HepG2 (cell line): ENCODE data around the gene PTS. TPM values are rescaled to one million over a fixed set of nuclear protein-coding genes. Genes with fewer than 3 reads are reported as not detected.
A peak's percentile ranks its signal among the peaks of the same experiment; 100 is the strongest.
"Not testable (repeated sequence)": the region's sequence is repeated elsewhere in the genome, so short reads cannot be mapped to it uniquely, and the experiment has no call there.

Experiments
- ATAC-seq: fragments of 200-7000 bp; cut with Tn5 transposase; 3 replicates; pipeline ENCODE4 v1.9.1; 2020; ENCODE audit warnings: mild to moderate bottlenecking, moderate library complexity
- BruUV-seq: library from RNA; stranded (reverse); fragments of 400-500 nt; replicated peaks from 2 replicates; lab custom pipeline; 2021; lab: Mats Ljungman, UMichigan
- CTCF ChIA-PET: fragments of 300-600 bp; formaldehyde crosslinking; extraction: SDS; loops from one replicate; lab custom pipeline; 2021; ENCODE audit warnings: low total read pairs, inconsistent platforms, low intra/inter-chr PET ratio; lab: Yijun Ruan, JAX
- POLR2A ChIA-PET: fragments of 350-600 bp; sonication (Branson Sonifier 250); formaldehyde crosslinking; loops from one replicate; lab custom pipeline; 2020; ENCODE audit warnings: antibody characterized with exemption, inconsistent platforms; lab: Yijun Ruan, JAX
- DNase-seq: peaks from one replicate; pipeline ENCODE4 v3.0.0-alpha.2; 2015; ENCODE audit warnings: low spot score
- FAIRE-seq: peaks from 3 replicates; lab custom pipeline; 2011; peaks lifted over from hg19 to GRCh38; lab: Jason Lieb, UNC
- H2AFZ ChIP-seq: one replicate; pipeline ENCODE4 v1.6.1; 2011; ENCODE audit warnings: low read length, inconsistent platforms
- H3K27ac ChIP-seq: fragments of 300-600 bp; 3 replicates; pipeline ENCODE4 v1.8.0; 2011; ENCODE audit warnings: mixed run types, mild to moderate bottlenecking, mixed read lengths, low read length, inconsistent platforms; ENCODE audit not compliant: insufficient read depth; ENCODE audit errors: extremely low read length
- H3K27me3 ChIP-seq, 2 experiments: fragments of 200-600 bp in 1 of 2; 2 replicates in 1 of 2; 3 replicates in 1 of 2; pipeline versions ENCODE4 v1.6.0 to v1.8.0; 2011; ENCODE audit warnings: low read length in 2 of 2, mild to moderate bottlenecking in 2 of 2, moderate library complexity in 2 of 2, inconsistent platforms in 1 of 2; ENCODE audit not compliant: insufficient read depth in 2 of 2, control insufficient read depth in 1 of 2
- H3K36me3 ChIP-seq, 2 experiments: fragments of 200-600 bp in 1 of 2; replicated peaks in 1 of 2; 2 replicates in 1 of 2; 3 replicates in 1 of 2; pipeline versions ENCODE4 v1.5.1 to v1.8.0; 2011; ENCODE audit warnings: low read length in 2 of 2, inconsistent platforms in 1 of 2; ENCODE audit not compliant: insufficient read depth in 2 of 2, control insufficient read depth in 1 of 2
- H3K4me1 ChIP-seq: 2 replicates; pipeline ENCODE4 v1.5.1; 2012; ENCODE audit warnings: low read length, inconsistent platforms; ENCODE audit not compliant: insufficient read depth
- H3K4me2 ChIP-seq: 2 replicates; pipeline ENCODE4 v1.6.0; 2011; ENCODE audit warnings: low read depth, low read length, inconsistent platforms
- H3K4me3 ChIP-seq, 3 experiments: fragments of 200-600 bp in 1 of 3; sonication (generic), shearing (Covaris generic) in 1 of 3; replicated peaks in 1 of 3; 2 replicates each; pipeline ENCODE4 v1.5.1; 2011 to 2016; ENCODE audit warnings: low read length in 3 of 3, inconsistent platforms in 2 of 3, low read depth in 2 of 3, mild to moderate bottlenecking in 2 of 3, control low read depth in 1 of 3, mixed read lengths in 1 of 3; ENCODE audit not compliant: insufficient read depth in 1 of 3
- H3K79me2 ChIP-seq: one replicate; pipeline ENCODE4 v1.6.1; 2011; ENCODE audit warnings: low read length, inconsistent platforms; ENCODE audit not compliant: insufficient read depth
- H3K9ac ChIP-seq: 2 replicates; pipeline ENCODE4 v1.6.0; 2011; ENCODE audit warnings: mild to moderate bottlenecking, low read depth, low read length, inconsistent platforms; ENCODE audit not compliant: insufficient read depth
- H3K9me3 ChIP-seq: 2 replicates; pipeline ENCODE4 v1.5.1; 2012; ENCODE audit warnings: mild to moderate bottlenecking, low read length
- H4K20me1 ChIP-seq: 2 replicates; pipeline ENCODE4 v1.6.0; 2011; ENCODE audit warnings: inconsistent platforms, mild to moderate bottlenecking, low read length, moderate library complexity; ENCODE audit not compliant: insufficient read depth
- MAFF ChIP-seq: IDR thresholded peaks from 2 replicates; pipeline ENCODE4 v1.6.1; 2011; ENCODE audit warnings: low read depth, low read length, improper control_type of control experiment
- MAFK ChIP-seq, 2 experiments: IDR thresholded peaks in 1 of 2; conservative IDR thresholded peaks in 1 of 2; 2 replicates each; pipeline ENCODE4 v1.6.1; 2011; ENCODE audit warnings: improper control_type of control experiment in 2 of 2, low read length in 2 of 2
- RNF2 ChIP-seq: fragments of 450-650 bp; conservative IDR thresholded peaks from 2 replicates; pipeline ENCODE4 v1.6.1; 2016; ENCODE audit warnings: low read depth
- WGBS: methylation state at CpG from one replicate; pipeline ENCODE4 v1.1.6; 2017; ENCODE audit warnings: low lambda C conversion rate; 5-methylcytosine and 5-hydroxymethylcytosine counted together
- in situ Hi-C: cut with HindIII; loops from 2 replicates; pipeline ENCODE4 v1.10.0; 2017; ENCODE audit warnings: low pct_unique_long_range_greater_than_20kb; ENCODE audit not compliant: extremely low pct_ligation_motif_present
- intact Hi-C: fragments of 100-400 bp; cut with micrococcal nuclease; formaldehyde crosslinking; loops from one replicate; pipeline ENCODE4 v1.10.0; 2022; ENCODE audit not compliant: unreplicated experiment
- polyA plus RNA-seq, 8 experiments: library from polyadenylated mRNA; depleted of rRNA in 3 of 8; stranded (reverse) in 7 of 8; unstranded in 1 of 8; fragments of >200 nt; fragmentation: Illumina TruSeq in 4 of 8; extraction: Trizol in 4 of 8; gene quantifications; 2 replicates each; pipeline versions ENCODE4 v1.2.1 to v1.2.3, GENCODE V29; 2011 to 2016; ENCODE audit warnings: low read depth in 4 of 8, missing spikeins in 1 of 8, mixed read lengths in 1 of 8; ENCODE audit not compliant: insufficient read depth in 1 of 8
- total RNA-seq, 5 experiments: library from RNA; depleted of rRNA; stranded (reverse); fragments of >200 nt; fragmentation: Illumina TruSeq; extraction: Trizol; gene quantifications; 2 replicates each; pipeline ENCODE4 v1.2.3, GENCODE V29; 2016; ENCODE audit warnings: low read depth in 1 of 5

Gene PTS
- total and polyA plus RNA-seq, 2 of the 13 experiments (the other 11 are each of a cell fraction or from before 2014, with no cell fraction given): 33.6 to 49.3 TPM

DNA sequence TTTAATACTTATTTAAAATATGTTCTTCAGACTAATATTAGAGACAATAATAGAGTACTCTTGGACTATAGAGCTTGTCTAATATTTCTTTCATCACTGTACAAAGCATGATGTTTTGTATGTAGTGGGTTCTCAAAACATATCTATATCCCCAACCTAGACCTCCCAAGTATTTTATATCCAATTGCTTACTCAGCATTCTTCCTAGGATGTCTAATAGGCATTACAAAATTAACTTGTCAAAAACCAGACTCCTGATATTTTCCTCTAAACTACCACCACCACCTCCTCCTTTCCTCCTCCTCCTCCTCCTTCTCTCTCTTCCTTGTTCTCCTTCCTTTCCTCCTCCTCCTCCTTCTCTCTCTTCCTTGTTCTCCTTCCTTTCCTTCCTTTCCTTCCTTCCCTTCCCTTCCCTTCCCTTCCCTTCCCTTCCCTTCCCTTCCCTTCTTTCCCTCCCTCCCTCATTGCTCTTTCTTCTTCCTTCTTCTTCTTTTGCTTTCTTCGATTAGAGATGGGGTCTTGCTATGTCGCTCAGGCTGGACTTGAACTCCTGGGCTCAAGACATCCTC lies 29.6 kb upstream of the PTS start:
- Histone ChIP-seq H3K79me2 (no peaks in the 10 kb centered on the region), H2AFZ (no peak overlapping the region), H3K9ac (no peak overlapping the region), H4K20me1 (no peaks in the 10 kb centered on the region), H3K27me3 (peaks cover 0 to 3% of the 10 kb centered on the region in 2 experiments; a peak in 2 of 5 replicates), H3K9me3 (no peaks in the 10 kb centered on the region), H3K4me2 (no peak overlapping the region), H3K27ac (no peak overlapping the region), H3K36me3 (no peaks in the 10 kb centered on the region), H3K4me1 (no peaks in the 10 kb centered on the region), H3K4me3 (no peak overlapping the region)
- 27% methylated on average over 2 of the region's 2 CpGs for WGBS
- DNase-seq (no peak), ATAC-seq (no peak), FAIRE-seq (no peak)
- ChIA-PET CTCF (no interaction called here), POLR2A (interaction anchor here (0.6 kb wide), 1 partner anchor 84 kb away, joined by 4 read pairs; no protein-coding TSS in a partner anchor)
- intact Hi-C loops: no loop called here
- TF ChIP-seq MAFF: peak; percentile 91
- TF ChIP-seq MAFK (conservative IDR thresholded peaks at IDR 0.05 in 1 of 2, IDR thresholded peaks at IDR 0.05 in 1 of 2; ENCODE audit: low read length in 2 of 2): peak; percentile 90 to 97
- no peak for TF ChIP-seq RNF2
- in situ Hi-C loops: no loop called here
- BruUV-seq: no TSS peak

GRCh38 chr11:112199101-112199500 lies 27.1 kb upstream of the PTS start:
- POLR2A ChIA-PET, H3K4me1 ChIP-seq, BruUV-seq, H2AFZ ChIP-seq, H3K27ac ChIP-seq, ATAC-seq, in situ Hi-C loops, DNase-seq, H4K20me1 ChIP-seq, H3K4me3 ChIP-seq, CTCF ChIA-PET, H3K36me3 ChIP-seq, H3K4me2 ChIP-seq, H3K9ac ChIP-seq, intact Hi-C loops, H3K9me3 ChIP-seq, FAIRE-seq, H3K79me2 ChIP-seq, H3K27me3 ChIP-seq: not testable (repeated sequence)
- WGBS: 38% methylated on average over 4 of the region's 4 CpGs
